C4-2B (cell line): ENCODE results near the gene CPLX1.

ENCODE experiments used
- CTCF ChIP-seq: fragments of 450-650 bp; conservative IDR thresholded peaks from 2 replicates; pipeline ENCODE4 v1.5.1; 2017; ENCODE audit warnings: mild to moderate bottlenecking
- ZFX ChIP-seq: fragments of 450-650 bp; IDR thresholded peaks from 2 replicates; pipeline ENCODE4 v1.6.1; 2017

DNA sequence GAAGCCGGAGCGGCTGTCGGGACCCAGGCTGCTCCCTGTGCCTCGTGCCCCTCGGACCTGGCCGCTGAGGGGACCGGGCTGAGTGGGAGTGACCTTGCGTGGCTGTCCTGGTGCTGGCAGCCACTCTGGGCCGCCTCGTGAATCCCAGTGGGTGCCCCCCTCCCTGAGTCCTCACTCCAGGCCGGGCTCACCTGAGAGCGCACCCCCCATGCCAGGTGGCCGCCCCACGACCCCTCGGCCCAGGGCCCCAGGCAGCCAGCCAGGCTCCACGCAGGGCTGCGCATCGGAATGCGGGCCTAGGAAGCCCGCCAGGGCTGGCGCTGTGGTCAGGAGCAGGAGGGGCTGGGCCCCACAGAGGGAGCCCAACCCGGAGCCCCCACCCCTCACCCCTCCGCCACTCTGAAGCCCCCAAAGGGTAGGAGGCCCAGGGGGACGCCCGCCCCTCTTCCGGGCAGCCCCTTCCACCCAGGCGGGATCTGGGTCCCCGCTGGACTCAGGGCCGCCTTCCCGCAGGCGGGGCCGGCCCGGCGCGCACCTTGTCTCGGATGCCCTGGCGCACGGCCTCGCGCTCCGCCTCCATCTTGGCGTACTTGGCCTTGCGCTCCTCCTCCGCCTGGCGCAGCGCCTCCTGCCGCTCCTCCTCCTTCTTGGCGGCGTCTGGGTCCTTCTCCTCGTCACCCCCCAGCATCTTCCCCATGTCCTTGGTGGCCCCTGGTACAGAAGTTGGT lies 33.9 kb downstream of the CPLX1 start:
- TF ChIP-seq CTCF (no peak), ZFX (no peak)
